NCI-H526 (cell line): ENCODE results near the gene HAPLN3.
A peak's percentile ranks its signal among the peaks of the same experiment; 100 is the strongest.

ENCODE experiments used
- DNase-seq, 2 experiments: peaks; one replicate each; lab custom pipeline; 2025; lab: John Stamatoyannopoulos, UW

HAPLN3 gene

GRCh38 chr15:88894348-88894818 lies 961 bp downstream of the HAPLN3 start:
- DNase-seq: peak; percentile 63 to 93

GRCh38 chr15:88891540-88892254 lies 3.6 kb downstream of the HAPLN3 start:
- no peak for DNase-seq

- no peak for DNase-seq
These were observed 4.8 kb downstream of the HAPLN3 start for GRCh38 chr15:88890495-88890894.

GRCh38 chr15:88888719-88889118 lies 6.6 kb downstream of the HAPLN3 start:
- DNase-seq: no peak

GRCh38 chr15:88887068-88887580 lies 8.2 kb downstream of the HAPLN3 start:
- DNase-seq: no peak

GRCh38 chr15:88882785-88883184 lies 12.6 kb downstream of the HAPLN3 start:
- DNase-seq: no peak

GRCh38 chr15:88881775-88882174 lies 13.6 kb downstream of the HAPLN3 start:
- no peak for DNase-seq

- no peak for DNase-seq
These were observed 14.2 kb downstream of the HAPLN3 start for GRCh38 chr15:88880944-88881740.

GRCh38 chr15:88878720-88879184 lies 16.6 kb downstream of the HAPLN3 start:
- peak; percentile 46 to 93 for DNase-seq

- DNase-seq: no peak
These were observed 17.4 kb downstream of the HAPLN3 start for GRCh38 chr15:88877906-88878305.

- no peak for DNase-seq
These were observed 17.9 kb downstream of the HAPLN3 start for GRCh38 chr15:88877415-88877814.

- DNase-seq: no peak
These were observed 18.8 kb downstream of the HAPLN3 start for GRCh38 chr15:88876573-88876972.

- DNase-seq: no peak
These were observed 20.7 kb downstream of the HAPLN3 start for GRCh38 chr15:88874684-88875083.

- DNase-seq: no peak
These were observed 21.1 kb downstream of the HAPLN3 start for GRCh38 chr15:88874275-88874674.

- DNase-seq: no peak
These were observed 21.6 kb downstream of the HAPLN3 start for GRCh38 chr15:88873786-88874185.

- DNase-seq: no peak
These were observed 22.6 kb downstream of the HAPLN3 start for GRCh38 chr15:88872706-88873105.

- DNase-seq: no peak
These were observed 23.2 kb downstream of the HAPLN3 start for GRCh38 chr15:88872106-88872505.

- DNase-seq: no peak
These were observed 24.0 kb downstream of the HAPLN3 start for GRCh38 chr15:88871313-88871712.

- no peak for DNase-seq
These were observed 29.0 kb downstream of the HAPLN3 start for GRCh38 chr15:88866295-88866881.

- no peak for DNase-seq
These were observed 29.7 kb downstream of the HAPLN3 start for GRCh38 chr15:88865498-88866099.

GRCh38 chr15:88864861-88865497 lies 30.4 kb downstream of the HAPLN3 start:
- no peak for DNase-seq

- no peak for DNase-seq
These were observed 31.9 kb downstream of the HAPLN3 start for GRCh38 chr15:88863412-88863811.
